Activated naive CD8-positive, alpha-beta T cell (primary cell): ENCODE results near the gene HOXC4.
A peak's percentile ranks its signal among the peaks of the same experiment; 100 is the strongest.

Source experiments
- H3K27ac Mint-ChIP-seq: one replicate; pipeline ENCODE4 v1.8.0; 2021; ENCODE audit warnings: mixed read lengths
- H3K27me3 Mint-ChIP-seq: one replicate; pipeline ENCODE4 v1.8.0; 2021; ENCODE audit warnings: mixed read lengths
- H3K36me3 Mint-ChIP-seq: one replicate; pipeline ENCODE4 v1.8.0; 2021; ENCODE audit warnings: mixed read lengths
- H3K4me1 Mint-ChIP-seq: one replicate; pipeline ENCODE4 v1.8.0; 2021; ENCODE audit warnings: low read depth, mixed read lengths
- H3K4me3 Mint-ChIP-seq: one replicate; pipeline ENCODE4 v1.8.0; 2021; ENCODE audit warnings: mild to moderate bottlenecking, mixed read lengths
- H3K9me3 Mint-ChIP-seq: one replicate; pipeline ENCODE4 v1.8.0; 2021; ENCODE audit warnings: low read depth, mixed read lengths

The HOXC4 gene

DNA sequence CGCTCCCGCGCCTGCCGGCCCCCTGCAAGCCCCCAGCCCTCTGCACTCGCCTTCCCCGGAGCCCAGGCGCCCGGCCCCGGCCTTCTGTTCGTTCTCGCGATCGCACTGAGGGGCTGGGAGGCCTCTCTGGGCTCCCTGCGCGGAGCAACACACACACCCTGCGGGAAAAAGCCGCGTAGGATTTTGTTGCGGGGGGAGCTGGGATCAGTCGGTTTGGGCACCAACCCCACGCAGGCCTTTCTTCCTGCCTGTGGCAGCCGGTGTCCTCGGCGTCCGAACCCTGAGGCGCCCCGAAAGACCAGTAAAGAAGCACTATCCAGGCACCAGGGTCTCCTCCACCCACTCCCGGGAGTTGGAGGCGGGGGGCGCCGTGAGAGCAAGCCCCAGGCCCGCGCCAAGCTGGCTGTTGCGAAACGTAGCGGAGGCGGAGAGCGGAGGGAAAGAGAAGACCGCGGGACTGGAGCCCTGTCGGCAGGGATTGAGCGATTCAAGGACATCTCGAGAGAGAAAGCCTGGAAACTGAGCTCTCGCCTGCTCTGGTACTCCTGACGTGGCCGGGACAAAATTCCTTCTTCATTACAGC lies 22.7 kb upstream of the HOXC4 start:
- H3K27ac Mint-ChIP-seq = no peak overlapping the region

DNA sequence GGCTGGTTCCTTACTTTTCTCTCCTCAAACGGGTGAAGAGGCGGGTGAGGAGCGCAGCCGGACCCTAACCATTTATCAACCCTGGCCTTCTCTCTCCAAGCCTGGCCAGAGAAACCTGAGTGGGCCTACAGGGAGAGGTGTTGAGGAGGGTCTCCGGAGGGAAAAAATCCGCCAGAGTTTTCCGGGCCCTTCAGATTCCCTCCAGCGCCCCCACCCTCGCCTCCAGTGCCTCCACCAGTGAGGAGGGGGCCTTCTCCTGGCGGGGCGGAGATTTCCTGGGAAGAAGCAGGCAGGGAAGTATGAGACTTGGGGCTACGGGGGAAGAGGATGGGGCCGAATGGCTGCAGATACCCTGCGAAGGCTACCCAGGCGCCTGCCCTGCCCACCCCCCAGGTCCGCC lies 22.2 kb upstream of the HOXC4 start:
- Mint-ChIP-seq H3K9me3 (no peaks in the 10 kb centered on the region), H3K4me3 (no peak overlapping the region), H3K27me3 (peaks cover 50% of the 10 kb centered on the region), H3K36me3 (no peaks in the 10 kb centered on the region), H3K4me1 (peaks cover 40% of the 10 kb centered on the region), H3K27ac (no peak overlapping the region)

More for the DNA sequence above, 22.7 kb upstream of the HOXC4 start:
- Mint-ChIP-seq H3K4me3 (no peak overlapping the region), H3K4me1 (peaks cover 40% of the 10 kb centered on the region), H3K36me3 (no peaks in the 10 kb centered on the region), H3K9me3 (no peaks in the 10 kb centered on the region), H3K27me3 (peaks cover 50% of the 10 kb centered on the region)

DNA sequence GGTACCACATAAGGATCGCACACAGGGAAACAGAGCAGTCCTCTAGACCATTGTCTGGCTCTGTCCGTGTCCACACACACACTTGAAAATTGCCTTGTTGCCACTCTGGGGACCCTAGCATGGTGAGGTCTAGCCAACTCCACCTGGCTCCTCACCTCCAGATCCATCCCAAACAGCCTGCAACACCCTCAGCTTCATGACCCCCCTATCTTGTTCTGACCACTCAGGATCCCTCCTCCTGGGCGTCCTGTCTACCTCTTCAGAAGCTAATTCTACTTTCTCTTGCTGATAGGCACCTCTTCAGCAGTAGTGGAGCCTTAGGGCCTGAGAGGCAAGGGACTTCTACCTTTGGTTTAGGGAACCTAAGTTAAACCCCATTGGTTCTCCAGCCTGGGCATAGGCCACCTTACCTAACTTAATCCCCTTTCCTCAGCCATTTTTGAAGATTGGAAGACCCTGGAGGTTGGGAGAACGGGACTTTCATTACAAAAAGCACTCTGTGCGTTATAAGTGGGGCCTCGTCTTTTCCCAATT lies 21.5 kb upstream of the HOXC4 start:
- Mint-ChIP-seq H3K36me3 (no peaks in the 10 kb centered on the region), H3K4me3 (peak overlapping the region; percentile 17), H3K27ac (no peak overlapping the region), H3K27me3 (peaks cover 44% of the 10 kb centered on the region), H3K4me1 (peaks cover 35% of the 10 kb centered on the region), H3K9me3 (no peaks in the 10 kb centered on the region)

DNA sequence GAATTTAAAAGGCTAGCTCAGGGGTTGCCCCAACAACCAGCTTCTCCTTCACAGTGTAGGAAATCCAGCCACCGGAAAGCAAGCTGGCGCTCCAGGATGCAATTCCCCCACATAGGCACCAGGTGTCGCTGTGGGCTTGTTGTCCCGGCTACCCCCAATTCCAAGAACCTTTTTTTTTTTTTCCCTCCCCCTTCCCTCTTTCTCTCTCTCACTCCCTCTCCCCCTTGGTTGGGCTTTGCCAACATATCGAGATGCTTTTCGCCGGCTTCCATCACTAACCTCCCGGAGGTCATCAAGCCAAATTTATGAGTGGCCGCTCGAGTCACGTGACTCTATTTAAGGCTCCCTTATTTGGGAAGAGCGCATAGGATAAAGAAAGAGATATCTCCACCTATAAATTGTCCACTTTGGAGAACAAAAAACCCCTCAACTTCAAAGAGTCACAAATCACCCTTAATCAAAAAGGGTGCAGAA lies 21.0 kb upstream of the HOXC4 start, which contains the start of gene HOXC5:
Gene HOXC5, plus strand, starts transcription at position 424 of the 474 bp plus-strand sequence. CDS start 73 bp downstream, outside the sequence.
- no peaks in the 10 kb centered on the region for H3K36me3 Mint-ChIP-seq
- no peaks in the 10 kb centered on the region for H3K9me3 Mint-ChIP-seq
- H3K4me3 Mint-ChIP-seq = peak within 1 kb of the TSS; percentile 78
- no peak within 1 kb of the TSS for H3K27ac Mint-ChIP-seq
- H3K27me3 Mint-ChIP-seq = peaks cover 43% of the 10 kb centered on the region
- peaks cover 35% of the 10 kb centered on the region for H3K4me1 Mint-ChIP-seq

DNA sequence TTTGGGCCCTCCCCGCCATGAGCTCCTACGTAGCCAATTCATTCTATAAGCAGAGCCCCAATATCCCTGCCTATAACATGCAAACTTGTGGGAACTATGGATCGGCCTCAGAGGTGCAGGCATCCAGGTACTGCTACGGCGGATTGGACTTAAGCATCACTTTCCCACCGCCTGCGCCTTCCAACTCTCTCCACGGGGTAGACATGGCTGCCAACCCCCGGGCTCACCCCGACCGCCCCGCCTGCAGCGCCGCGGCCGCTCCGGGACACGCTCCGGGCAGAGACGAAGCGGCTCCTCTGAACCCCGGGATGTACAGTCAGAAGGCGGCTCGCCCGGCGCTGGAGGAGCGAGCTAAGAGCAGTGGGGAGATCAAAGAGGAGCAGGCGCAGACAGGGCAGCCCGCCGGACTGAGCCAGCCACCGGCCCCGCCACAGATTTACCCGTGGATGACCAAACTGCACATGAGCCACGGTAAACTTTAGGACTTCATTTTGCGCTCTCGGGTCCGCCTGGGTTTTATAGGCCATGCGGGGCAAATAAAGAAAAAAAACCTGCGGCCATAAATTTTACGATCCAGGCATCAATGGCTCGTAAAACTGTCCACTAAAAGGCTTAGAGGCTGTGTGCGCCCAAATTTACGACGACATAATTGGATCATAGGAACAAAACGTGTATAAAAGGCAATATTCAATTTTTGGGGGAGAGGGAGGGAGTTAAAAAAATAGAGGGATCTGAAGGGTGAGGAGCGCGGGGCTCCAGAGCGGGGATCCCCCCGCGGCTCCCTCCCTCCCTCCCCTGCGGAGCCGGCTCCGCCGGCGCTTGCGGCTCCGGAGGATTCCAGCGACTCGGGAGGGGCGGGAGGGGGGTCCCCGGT lies 20.3 kb upstream of the HOXC4 start:
- no peak overlapping the region for H3K27ac Mint-ChIP-seq
- H3K4me3 Mint-ChIP-seq = peak overlapping the region; percentile 78
- H3K4me1 Mint-ChIP-seq = peaks cover 34% of the 10 kb centered on the region
- H3K36me3 Mint-ChIP-seq = no peaks in the 10 kb centered on the region
- peaks cover 39% of the 10 kb centered on the region for H3K27me3 Mint-ChIP-seq
- no peaks in the 10 kb centered on the region for H3K9me3 Mint-ChIP-seq

DNA sequence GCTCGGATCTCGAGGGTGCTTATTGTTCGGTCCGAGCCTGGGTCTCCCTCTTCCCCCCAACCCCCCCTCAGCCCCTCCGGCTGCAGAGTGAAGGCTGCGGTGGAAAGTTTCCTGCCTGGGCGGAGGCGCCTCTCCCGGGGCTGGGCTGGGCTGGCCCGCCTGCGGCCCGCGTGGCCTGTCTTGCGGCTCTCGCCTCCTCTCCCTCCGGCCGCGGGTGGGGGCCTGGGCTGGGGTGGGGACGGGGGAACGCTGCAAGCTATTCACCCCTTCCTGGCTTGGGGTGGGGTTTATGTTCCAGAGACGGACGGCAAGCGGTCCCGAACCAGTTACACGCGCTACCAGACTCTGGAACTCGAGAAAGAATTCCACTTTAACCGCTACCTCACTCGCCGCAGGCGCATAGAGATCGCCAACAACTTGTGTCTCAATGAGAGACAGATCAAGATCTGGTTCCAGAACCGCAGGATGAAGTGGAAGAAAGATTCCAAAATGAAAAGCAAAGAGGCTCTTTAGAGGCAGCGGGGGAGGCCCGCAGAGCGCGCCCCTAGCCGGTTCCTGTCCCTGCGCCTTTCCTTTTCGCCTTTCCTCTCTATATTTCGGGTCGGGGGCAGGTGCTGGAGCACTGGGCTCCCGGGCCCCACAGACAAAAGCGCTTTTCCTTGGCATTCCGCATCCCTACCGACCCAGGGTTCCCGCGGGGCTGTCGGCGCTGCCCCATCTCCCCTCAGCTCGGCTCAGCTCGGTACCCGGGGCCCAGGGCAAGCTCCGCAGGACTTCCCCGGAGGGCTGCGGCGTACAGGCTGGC lies 19.5 kb upstream of the HOXC4 start:
- Mint-ChIP-seq H3K27me3 (peaks cover 41% of the 10 kb centered on the region), H3K4me1 (peaks cover 30% of the 10 kb centered on the region), H3K36me3 (no peaks in the 10 kb centered on the region), H3K9me3 (no peaks in the 10 kb centered on the region), H3K27ac (no peak overlapping the region), H3K4me3 (peak overlapping the region; percentile 74)

DNA sequence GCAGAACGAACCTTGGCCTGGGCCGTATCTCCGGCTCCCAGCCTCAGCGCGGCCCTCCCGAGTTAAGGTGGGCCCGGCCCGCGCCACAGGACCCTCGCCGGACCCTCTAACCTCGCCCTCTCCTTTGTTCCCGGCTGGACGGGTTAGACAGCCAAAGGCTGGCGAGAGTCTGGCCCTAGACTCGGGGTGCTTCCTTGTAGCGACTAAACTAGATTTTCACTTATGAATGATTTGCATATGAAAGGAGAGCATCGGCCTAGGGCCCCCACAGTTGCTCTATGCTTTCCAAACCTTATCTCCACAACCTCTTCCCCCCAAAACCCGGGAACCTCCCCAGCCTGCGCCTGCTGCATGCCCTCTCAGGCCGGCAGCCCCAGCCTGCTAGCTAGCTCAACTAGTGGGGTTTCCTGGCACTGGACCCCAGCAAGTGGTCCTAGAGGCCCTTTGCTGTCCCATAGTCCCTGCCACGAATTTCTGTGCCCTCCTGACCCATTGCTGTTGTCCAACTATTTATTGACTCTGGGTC lies 18.8 kb upstream of the HOXC4 start:
- Mint-ChIP-seq H3K4me3 (peak overlapping the region; percentile 51), H3K4me1 (peaks cover 25% of the 10 kb centered on the region), H3K36me3 (no peaks in the 10 kb centered on the region), H3K27me3 (peaks cover 39% of the 10 kb centered on the region), H3K27ac (no peak overlapping the region), H3K9me3 (no peaks in the 10 kb centered on the region)

DNA sequence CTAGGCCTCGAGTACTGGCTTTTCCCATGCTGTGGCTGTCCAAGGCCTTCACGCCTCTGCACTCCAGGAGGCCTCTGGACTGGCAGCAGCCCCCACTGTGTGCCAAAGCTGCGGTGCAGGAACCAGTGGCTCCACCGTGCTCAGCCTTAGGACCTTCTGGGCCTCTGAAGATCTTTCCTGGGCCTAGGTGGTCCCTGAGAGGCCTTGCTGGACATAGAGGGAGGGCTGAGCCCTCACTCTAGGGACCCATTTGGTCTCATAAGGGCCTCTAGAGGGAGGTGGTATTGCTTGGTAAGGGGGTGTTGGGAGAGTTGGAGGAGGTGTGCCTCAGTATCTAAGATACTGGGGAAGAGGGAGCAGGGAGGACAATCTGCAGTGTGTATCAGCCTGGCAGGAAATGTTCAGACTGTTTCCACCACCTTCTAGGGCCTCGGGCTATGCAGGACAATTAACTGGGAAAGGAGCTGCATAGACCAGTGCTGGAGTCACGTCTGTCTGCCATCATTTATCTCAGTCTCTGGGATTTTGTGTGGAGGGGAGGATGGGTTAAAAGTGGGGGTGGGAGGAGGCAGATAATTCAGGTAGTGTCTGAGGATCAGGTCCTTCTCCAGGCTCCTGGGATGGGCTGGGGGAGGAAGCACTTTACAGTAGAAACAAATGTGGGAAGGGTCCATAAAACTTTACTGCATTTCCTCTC lies 17.9 kb upstream of the HOXC4 start:
- Mint-ChIP-seq H3K4me3 (no peak overlapping the region), H3K4me1 (peaks cover 23% of the 10 kb centered on the region), H3K9me3 (no peaks in the 10 kb centered on the region), H3K27me3 (peaks cover 41% of the 10 kb centered on the region), H3K27ac (no peak overlapping the region), H3K36me3 (no peaks in the 10 kb centered on the region)

DNA sequence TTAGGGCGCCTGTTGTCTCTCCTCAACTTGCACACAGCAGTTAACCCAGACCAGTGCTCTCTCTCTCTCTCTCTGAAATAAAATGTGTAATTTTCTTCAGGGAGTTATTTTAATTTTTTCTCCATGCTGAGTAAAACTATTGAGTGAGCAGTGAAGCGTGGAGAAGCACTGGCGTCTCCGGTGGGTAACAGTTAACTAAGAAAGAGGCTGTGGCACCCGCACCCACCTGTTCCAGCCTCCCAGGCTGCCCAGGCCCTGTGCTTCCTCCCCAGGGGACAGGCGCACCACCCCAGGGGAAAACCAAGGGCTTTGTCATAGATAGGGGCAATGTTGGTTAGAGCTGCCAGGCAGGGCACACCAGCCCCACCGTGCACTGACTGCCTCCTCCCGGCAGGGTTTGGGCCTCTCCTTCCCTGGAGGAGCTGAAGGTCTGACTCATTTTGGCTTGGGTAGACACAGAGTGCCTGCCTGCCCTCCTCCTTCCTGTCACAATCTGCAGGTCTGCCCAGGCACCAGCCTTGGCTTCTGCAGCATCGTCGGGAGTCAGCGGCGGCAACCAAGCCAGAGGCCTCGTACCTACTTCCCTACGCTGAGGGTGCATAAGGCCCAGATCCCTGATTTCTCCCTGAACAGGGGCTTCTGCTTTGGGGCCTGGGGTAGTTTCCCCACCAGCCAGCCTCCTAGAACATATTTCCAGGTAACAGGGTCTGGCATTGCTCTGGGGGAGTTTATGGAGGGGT lies 16.8 kb upstream of the HOXC4 start:
- H3K4me3 Mint-ChIP-seq = no peak overlapping the region
- peaks cover 23% of the 10 kb centered on the region for H3K4me1 Mint-ChIP-seq
- no peak overlapping the region for H3K27ac Mint-ChIP-seq
- peaks cover 42% of the 10 kb centered on the region for H3K27me3 Mint-ChIP-seq
- no peaks in the 10 kb centered on the region for H3K9me3 Mint-ChIP-seq
- no peaks in the 10 kb centered on the region for H3K36me3 Mint-ChIP-seq

DNA sequence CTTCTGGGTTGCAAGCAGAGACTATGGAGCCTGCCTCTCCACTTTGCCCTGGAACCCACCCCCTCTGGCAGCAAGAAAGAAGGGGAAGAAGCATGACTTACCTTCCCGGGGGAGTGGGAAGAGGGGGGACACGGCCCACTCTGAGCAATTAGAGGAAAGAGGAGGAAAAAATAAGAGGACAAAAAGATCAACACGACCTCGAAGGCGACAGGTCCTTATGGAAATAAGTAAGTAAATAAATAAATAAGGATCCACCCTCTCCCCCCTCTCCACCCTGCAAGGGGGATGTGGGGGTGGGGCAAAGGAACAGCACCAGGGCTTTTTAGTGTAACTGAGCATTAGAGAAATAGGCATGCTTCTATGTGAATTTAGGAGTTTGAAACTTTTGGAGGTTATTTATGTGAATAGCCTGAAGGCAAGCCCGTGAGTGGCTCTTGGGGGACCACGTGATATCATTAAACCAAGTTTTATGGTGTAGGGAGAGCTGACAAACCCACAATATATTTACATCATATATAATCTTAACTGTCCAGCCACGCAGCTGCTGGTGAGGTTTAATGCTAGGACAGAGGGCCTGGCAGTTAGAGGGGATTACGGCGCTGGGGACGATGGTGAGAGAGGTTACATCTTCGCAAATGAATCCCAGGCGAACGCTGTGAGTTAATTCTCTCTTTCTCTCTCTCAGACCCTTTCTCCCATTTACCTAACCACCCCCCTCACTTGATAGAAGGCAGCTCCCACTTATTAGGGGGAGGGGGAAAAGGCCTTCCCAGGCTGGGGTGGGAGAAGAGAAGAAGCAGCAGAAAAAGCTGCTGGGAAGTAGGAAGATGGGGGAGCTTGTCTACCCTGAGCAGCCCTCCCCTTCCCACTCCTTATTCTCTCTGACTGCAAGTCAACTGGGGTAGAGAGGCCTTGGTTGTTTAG lies 16.0 kb upstream of the HOXC4 start:
- Mint-ChIP-seq H3K4me1 (peaks cover 15% of the 10 kb centered on the region), H3K4me3 (no peak overlapping the region), H3K27ac (no peak overlapping the region), H3K36me3 (no peaks in the 10 kb centered on the region), H3K9me3 (no peaks in the 10 kb centered on the region), H3K27me3 (peaks cover 40% of the 10 kb centered on the region)

DNA sequence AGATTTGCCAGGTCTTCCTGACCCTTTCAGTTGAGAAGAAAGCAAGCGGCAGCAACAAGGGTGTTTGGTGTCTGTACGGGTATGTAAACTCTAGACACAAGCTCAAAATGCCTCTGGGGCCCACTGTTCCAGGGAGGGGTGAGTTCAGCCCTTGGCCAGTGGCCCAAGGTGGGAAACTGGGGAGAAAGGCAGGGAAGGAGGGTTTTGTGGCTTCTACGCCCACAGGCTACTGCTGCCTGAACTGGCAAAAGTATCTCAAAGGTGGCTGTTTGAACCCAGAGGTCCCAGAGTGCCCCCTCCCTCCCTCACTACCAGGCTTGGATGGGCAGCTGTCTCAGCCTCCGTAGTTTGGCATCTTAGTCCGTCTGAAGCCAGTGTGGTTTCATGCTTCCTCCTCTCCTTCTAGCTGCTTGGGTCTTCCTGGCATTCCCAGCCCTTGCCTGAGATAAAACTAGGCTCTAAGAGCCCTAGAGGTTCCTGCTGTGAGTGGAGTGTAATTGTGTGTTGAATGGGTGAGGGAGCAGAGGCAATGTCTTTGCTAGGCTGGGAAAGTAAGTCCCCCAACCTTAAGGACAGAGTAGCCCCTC lies 15.3 kb upstream of the HOXC4 start:
- Mint-ChIP-seq H3K27me3 (peaks cover 39% of the 10 kb centered on the region), H3K36me3 (no peaks in the 10 kb centered on the region), H3K9me3 (no peaks in the 10 kb centered on the region), H3K27ac (no peak overlapping the region), H3K4me1 (peaks cover 9% of the 10 kb centered on the region), H3K4me3 (no peak overlapping the region)

DNA sequence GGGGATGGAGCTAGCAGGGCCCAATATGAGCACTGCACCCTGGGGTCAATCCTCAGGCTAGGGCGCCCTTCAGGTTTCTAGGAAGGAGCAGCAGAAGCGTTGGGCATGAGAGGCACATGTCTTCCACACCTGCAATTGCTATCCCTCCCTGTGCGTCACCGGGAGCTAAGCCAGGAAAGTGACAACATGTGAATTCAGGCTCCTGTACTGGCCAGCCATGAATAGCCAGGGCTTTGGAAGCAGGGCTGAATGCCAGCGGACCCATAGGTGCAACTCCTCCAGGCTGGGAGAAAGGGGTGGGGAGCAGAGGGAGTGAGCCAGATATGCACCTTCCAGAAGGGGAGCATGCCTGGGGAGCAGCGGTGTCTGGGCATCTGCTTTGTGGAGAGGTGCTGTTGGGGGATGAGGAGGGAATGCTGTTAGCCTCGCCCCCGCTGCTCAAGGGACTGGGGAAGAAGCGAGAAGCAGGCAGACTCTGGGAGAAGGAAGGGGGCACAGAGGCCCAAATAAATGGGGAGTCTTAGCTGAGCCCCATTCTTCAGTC lies 14.7 kb upstream of the HOXC4 start:
- H3K27me3 Mint-ChIP-seq = peaks cover 40% of the 10 kb centered on the region
- no peaks in the 10 kb centered on the region for H3K9me3 Mint-ChIP-seq
- no peak overlapping the region for H3K4me3 Mint-ChIP-seq
- H3K4me1 Mint-ChIP-seq = peaks cover 7% of the 10 kb centered on the region
- H3K27ac Mint-ChIP-seq = no peak overlapping the region
- H3K36me3 Mint-ChIP-seq = no peaks in the 10 kb centered on the region
